ENCODE data around the gene RARB.
A peak's percentile ranks its signal among the peaks of the same experiment; 100 is the strongest.

RARB gene

DNA sequence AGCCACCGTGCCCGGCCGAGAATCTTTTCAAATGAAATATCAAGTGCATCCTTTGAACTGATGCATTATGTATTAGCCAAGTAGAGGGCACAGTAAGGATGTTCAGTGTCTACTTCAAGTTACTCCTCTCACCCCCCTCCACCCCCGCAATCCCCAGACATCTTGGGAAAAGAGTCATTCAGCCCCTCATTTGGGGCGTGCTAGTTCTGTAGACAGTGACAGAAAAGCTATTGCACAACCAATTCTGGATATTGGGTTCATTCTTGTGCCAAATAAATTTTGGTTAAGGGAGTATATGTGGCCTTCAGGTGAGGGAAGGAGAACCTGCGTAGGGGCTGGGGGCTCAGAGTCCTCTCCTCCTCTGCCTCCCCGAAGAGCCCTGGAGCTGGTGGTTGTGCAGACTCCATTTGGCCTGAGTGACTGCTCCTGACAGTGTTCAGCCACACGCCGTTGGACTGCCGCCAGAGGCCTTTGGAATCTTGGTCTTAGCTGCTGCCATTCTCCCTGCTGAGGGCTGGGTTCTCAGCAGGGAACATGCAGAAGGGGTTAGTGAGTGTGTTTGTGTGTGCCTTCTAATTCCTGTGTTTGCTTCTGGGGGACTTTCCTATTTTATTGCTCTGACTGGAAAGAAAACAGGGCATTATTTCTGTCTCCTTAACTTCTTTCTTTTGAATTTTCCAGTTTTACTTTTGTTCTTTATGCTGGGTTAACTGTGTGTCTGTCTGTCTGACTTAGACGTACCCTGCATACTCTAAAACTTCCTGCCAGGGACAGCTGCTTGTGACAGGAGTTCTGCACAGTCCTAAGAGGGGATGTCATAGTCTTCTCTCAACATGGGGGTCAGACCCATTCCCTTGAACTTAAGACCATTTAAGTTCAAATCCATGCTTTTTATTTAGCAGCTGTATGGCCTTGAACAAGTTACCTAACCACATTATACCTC is 21.0 kb downstream of the RARB start:
- H3K27ac Mint-ChIP-seq, result peak overlapping the region; percentile 69 to 89 (median 83)
- peaks cover 82% of the 10 kb centered on the region for H3K4me1 Mint-ChIP-seq
- TF ChIP-seq, protein P1, sequence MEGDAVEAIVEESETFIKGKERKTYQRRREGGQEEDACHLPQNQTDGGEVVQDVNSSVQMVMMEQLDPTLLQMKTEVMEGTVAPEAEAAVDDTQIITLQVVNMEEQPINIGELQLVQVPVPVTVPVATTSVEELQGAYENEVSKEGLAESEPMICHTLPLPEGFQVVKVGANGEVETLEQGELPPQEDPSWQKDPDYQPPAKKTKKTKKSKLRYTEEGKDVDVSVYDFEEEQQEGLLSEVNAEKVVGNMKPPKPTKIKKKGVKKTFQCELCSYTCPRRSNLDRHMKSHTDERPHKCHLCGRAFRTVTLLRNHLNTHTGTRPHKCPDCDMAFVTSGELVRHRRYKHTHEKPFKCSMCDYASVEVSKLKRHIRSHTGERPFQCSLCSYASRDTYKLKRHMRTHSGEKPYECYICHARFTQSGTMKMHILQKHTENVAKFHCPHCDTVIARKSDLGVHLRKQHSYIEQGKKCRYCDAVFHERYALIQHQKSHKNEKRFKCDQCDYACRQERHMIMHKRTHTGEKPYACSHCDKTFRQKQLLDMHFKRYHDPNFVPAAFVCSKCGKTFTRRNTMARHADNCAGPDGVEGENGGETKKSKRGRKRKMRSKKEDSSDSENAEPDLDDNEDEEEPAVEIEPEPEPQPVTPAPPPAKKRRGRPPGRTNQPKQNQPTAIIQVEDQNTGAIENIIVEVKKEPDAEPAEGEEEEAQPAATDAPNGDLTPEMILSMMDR (IDR thresholded peaks at IDR 0.05; ENCODE audit: unreplicated experiment in 3 of 3), result no peak
- H3K36me3 Mint-ChIP-seq (ENCODE audit: low read depth), result peaks cover 13% of the 10 kb centered on the region
- peaks cover 4% of the 10 kb centered on the region for H3K27me3 Mint-ChIP-seq (ENCODE audit: low read depth)
- no peaks in the 10 kb centered on the region for H3K9me3 Mint-ChIP-seq
- peak overlapping the region in 1 of 3 experiments; percentile 31 for H3K4me3 Mint-ChIP-seq

DNA sequence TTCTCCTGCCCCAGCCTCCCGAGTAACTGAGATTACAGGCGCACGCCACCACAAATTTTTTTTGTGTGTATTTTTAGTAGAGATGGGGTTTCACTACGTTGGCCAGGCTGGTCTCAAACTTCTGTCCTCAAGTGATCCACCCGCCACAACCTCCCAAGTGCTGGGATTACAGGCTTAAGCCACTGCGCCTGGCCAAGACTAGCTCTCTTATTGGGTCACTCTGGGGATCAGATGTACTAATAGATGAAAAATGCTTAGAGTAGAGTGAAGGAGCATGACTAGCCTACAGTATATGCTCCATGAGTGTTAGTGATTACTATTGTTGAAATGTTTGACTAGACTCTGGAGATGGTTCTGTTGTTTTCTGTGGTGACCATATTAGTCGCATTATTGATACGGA is 21.8 kb downstream of the RARB start:
- TF ChIP-seq, protein P1 (IDR thresholded peaks at IDR 0.05; ENCODE audit: unreplicated experiment in 3 of 3), result no peak
- peaks cover 82% of the 10 kb centered on the region for H3K4me1 Mint-ChIP-seq

DNA sequence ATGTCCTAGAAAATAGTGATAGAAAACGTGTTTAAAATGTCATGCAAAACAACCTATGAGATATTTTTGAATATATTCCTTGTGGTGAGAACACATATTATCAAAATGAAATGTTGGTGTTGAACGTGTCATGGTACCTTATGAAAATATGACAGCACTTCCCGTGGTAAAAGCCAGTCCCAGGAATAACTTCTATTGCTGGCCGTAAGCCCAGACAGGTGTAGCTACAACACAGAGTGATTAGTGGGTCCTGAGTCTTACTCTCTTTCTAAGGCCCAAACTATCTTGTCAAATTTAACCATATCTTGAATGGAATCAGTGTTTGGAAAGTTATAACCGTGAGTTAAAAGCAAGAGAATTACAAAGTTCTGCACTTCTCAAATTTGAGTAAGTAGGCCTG is 24.1 kb downstream of the RARB start:
- H3K4me1 Mint-ChIP-seq, result peaks cover 81% of the 10 kb centered on the region
- peaks cover 13% of the 10 kb centered on the region for H3K36me3 Mint-ChIP-seq (ENCODE audit: low read depth)
- TF ChIP-seq, protein P1 (IDR thresholded peaks at IDR 0.05; ENCODE audit: unreplicated experiment in 3 of 3), result no peak
- no peak overlapping the region for H3K4me3 Mint-ChIP-seq
- H3K27ac Mint-ChIP-seq, result peak overlapping the region; percentile 14 to 99 (median 62)
- H3K27me3 Mint-ChIP-seq (ENCODE audit: low read depth), result peaks cover 4% of the 10 kb centered on the region
- H3K9me3 Mint-ChIP-seq, result no peaks in the 10 kb centered on the region

More for the DNA sequence above, 21.8 kb downstream of the RARB start:
- Mint-ChIP-seq H3K9me3 (no peaks in the 10 kb centered on the region), H3K36me3 (ENCODE audit: low read depth) (peaks cover 13% of the 10 kb centered on the region), H3K27ac (peak overlapping the region; percentile 69 to 83 (median 75)), H3K27me3 (ENCODE audit: low read depth) (peaks cover 4% of the 10 kb centered on the region), H3K4me3 (no peak overlapping the region)

DNA sequence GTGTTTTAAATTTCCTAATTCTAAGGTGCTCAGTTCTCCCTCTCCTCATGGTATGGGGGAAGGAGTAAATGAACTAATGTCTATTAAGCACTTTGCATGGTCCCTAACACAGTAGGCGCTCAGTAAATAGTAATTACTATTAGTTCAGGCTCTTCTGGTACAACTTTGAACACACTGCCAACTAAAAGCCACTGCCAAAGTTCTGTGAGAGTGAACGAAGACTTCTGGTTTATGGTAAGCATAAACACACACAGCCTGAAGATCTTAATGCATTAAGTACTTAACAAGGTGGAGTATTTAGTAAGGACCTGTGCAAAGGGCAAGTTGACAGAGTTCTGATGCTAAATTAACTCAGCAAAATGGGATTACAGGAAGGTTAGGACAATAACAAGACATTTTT is 24.7 kb downstream of the RARB start:
- Mint-ChIP-seq H3K27ac (peak overlapping the region; percentile 14 to 99 (median 80)), H3K27me3 (ENCODE audit: low read depth) (peaks cover 4% of the 10 kb centered on the region), H3K4me3 (peak overlapping the region in 1 of 3 experiments; percentile 54), H3K4me1 (peaks cover 81% of the 10 kb centered on the region), H3K9me3 (no peaks in the 10 kb centered on the region), H3K36me3 (ENCODE audit: low read depth) (peaks cover 10% of the 10 kb centered on the region)
- TF ChIP-seq, protein P1 (IDR thresholded peaks at IDR 0.05; ENCODE audit: unreplicated experiment in 3 of 3), result no peak

DNA sequence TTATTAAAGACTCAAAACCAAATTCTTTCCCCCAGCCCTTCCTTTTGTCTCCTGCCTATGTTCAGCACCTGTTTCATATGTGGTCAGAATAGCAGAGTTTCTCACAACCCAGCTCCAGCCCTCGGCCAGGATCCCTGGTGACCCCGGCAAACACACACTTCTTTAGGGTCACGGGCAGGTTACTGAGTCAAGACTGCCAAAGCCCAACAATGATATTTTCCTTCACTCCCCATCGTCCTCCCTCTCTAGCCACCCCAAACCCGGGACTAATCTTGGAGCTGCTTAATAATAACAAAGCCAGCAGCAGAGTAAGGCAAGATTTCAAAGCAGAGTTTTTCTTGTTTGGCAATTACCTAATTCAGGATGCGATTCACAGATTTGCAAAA is 25.5 kb downstream of the RARB start:
- TF ChIP-seq, protein P1 (IDR thresholded peaks at IDR 0.05; ENCODE audit: unreplicated experiment in 3 of 3), result no peak
- H3K4me3 Mint-ChIP-seq, result peak overlapping the region; percentile 28 to 77 (median 52)
- peak overlapping the region; percentile 95 to 99 (median 95) for H3K27ac Mint-ChIP-seq

More for the DNA sequence above, 25.5 kb downstream of the RARB start:
- Mint-ChIP-seq H3K36me3 (ENCODE audit: low read depth) (peaks cover 10% of the 10 kb centered on the region), H3K4me1 (peaks cover 86% of the 10 kb centered on the region), H3K9me3 (no peaks in the 10 kb centered on the region), H3K27me3 (ENCODE audit: low read depth) (peaks cover 4% of the 10 kb centered on the region)
